GM12891 (cell line): ENCODE measurements around the gene USP22.

Experiments
- POLR2A ChIP-seq: IDR thresholded peaks from 2 replicates; pipeline ENCODE4 v1.6.1; 2011; ENCODE audit warnings: low read depth, low read length, control low read depth
- POLR2AphosphoS5 ChIP-seq: IDR thresholded peaks from 2 replicates; pipeline ENCODE4 v1.6.1; 2011; ENCODE audit warnings: low read depth, low read length, control low read depth
- POU2F2 ChIP-seq: IDR thresholded peaks from 2 replicates; pipeline ENCODE4 v1.6.1; 2011; ENCODE audit warnings: low read depth, mild to moderate bottlenecking, control low read depth, low read length, moderate library complexity
- SPI1 ChIP-seq: IDR thresholded peaks from 2 replicates; pipeline ENCODE4 v1.6.1; 2011; ENCODE audit warnings: low read depth, low read length, control low read depth
- TAF1 ChIP-seq: IDR thresholded peaks from 2 replicates; pipeline ENCODE4 v1.6.1; 2011; ENCODE audit warnings: low read depth, low read length, control low read depth

DNA sequence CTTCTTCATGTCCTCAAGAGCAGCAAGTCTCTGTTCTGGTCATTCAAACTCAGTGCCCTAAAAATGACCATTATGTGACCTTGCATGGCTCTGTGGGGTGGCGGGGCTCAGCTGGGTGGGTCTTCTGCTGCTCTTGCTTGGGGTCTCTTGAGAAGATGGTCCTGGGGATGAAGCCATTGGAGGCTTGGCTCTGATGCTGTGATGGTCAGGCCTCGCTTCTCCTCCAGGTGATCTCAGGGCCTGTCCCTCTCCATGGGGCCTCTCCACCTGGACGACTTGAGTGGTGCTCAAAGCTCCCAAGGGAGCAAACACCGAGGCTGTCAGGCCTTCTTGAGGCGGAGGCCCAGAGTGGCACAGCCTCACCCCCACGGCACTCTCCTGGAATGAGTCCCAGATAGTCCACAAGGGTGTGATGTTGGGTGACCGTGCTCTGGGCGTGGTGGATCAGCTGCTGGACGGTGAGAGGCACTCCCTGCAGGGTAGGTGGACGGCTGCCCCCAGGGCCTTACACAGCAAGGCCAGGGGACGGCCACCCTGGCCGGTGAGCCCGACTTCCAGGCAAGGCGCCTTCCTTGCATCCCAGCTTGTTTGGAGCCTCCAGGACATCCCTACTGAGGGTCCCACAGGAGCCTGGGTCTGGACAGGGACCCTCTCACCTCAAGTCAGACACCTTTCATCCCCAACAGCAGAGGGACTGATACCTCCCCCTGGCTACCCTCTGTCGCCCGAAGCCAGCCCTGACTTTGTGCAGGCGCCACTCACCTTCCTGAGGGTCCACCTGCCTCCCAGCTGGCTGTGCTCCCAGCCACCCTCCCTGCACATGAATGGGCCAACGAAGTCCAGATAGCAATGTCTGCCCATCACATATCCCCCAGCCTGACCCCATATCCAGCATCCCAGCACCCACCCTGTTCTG, 48.7 kb downstream of the USP22 start:
- TF ChIP-seq POLR2AphosphoS5 (no peak), POLR2A (no peak), TAF1 (no peak), POU2F2 (no peak), SPI1 (no peak)
